ENCODE results near the gene SYT14.
"Not testable (repeated sequence)": the region's sequence is repeated elsewhere in the genome, so short reads cannot be mapped to it uniquely, and the experiment has no call there.

The SYT14 gene

GRCh38 chr1:209912306-209912705 lies 25.7 kb upstream of the SYT14 start (continued):
- TF ChIP-seq ZC3H10 (CRISPR knock-in tag; IDR thresholded peaks at IDR 0.05) = no peak

- ATAC-seq = not testable (repeated sequence)
These were observed 18.4 kb upstream of the SYT14 start for GRCh38 chr1:209919637-209920036.

GRCh38 chr1:209920844-209921243 lies 17.2 kb upstream of the SYT14 start:
- ATAC-seq = no peak
- TF ChIP-seq CSDC2 (CRISPR knock-in tag; IDR thresholded peaks at IDR 0.05) = no peak
- no peak for TF ChIP-seq OSR1 (CRISPR knock-in tag; IDR thresholded peaks at IDR 0.05)
- no peak for TF ChIP-seq ESRRG (CRISPR knock-in tag; IDR thresholded peaks at IDR 0.05)
- TF ChIP-seq PPARA (CRISPR knock-in tag; IDR thresholded peaks at IDR 0.05; ENCODE audit: borderline replicate concordance) = no peak
- TF ChIP-seq TCF4 (CRISPR knock-in tag; IDR thresholded peaks at IDR 0.05; ENCODE audit: borderline replicate concordance) = no peak
- TF ChIP-seq ISL1 (CRISPR knock-in tag; IDR thresholded peaks at IDR 0.05) = no peak
- no peak for TF ChIP-seq ZC3H10 (CRISPR knock-in tag; IDR thresholded peaks at IDR 0.05)
- no peak for TF ChIP-seq TOX (CRISPR knock-in tag; IDR thresholded peaks at IDR 0.05; ENCODE audit: borderline replicate concordance)
- no peak for TF ChIP-seq ZNF70 (CRISPR knock-in tag; IDR thresholded peaks at IDR 0.05)
- TF ChIP-seq, protein P1, sequence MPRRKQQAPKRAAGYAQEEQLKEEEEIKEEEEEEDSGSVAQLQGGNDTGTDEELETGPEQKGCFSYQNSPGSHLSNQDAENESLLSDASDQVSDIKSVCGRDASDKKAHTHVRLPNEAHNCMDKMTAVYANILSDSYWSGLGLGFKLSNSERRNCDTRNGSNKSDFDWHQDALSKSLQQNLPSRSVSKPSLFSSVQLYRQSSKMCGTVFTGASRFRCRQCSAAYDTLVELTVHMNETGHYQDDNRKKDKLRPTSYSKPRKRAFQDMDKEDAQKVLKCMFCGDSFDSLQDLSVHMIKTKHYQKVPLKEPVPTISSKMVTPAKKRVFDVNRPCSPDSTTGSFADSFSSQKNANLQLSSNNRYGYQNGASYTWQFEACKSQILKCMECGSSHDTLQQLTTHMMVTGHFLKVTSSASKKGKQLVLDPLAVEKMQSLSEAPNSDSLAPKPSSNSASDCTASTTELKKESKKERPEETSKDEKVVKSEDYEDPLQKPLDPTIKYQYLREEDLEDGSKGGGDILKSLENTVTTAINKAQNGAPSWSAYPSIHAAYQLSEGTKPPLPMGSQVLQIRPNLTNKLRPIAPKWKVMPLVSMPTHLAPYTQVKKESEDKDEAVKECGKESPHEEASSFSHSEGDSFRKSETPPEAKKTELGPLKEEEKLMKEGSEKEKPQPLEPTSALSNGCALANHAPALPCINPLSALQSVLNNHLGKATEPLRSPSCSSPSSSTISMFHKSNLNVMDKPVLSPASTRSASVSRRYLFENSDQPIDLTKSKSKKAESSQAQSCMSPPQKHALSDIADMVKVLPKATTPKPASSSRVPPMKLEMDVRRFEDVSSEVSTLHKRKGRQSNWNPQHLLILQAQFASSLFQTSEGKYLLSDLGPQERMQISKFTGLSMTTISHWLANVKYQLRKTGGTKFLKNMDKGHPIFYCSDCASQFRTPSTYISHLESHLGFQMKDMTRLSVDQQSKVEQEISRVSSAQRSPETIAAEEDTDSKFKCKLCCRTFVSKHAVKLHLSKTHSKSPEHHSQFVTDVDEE (CRISPR knock-in tag; IDR thresholded peaks at IDR 0.05) = no peak
- no peak for TF ChIP-seq POU6F1 (CRISPR knock-in tag; IDR thresholded peaks at IDR 0.05; ENCODE audit: borderline replicate concordance, low read depth)
- TF ChIP-seq RARB (CRISPR knock-in tag; IDR thresholded peaks at IDR 0.05) = no peak
- TF ChIP-seq ZNF565 (CRISPR knock-in tag; conservative IDR thresholded peaks at IDR 0.05; ENCODE audit: low read depth) = no peak
- no peak for TF ChIP-seq SNAI2 (CRISPR knock-in tag; IDR thresholded peaks at IDR 0.05)
- TF ChIP-seq, protein P2, sequence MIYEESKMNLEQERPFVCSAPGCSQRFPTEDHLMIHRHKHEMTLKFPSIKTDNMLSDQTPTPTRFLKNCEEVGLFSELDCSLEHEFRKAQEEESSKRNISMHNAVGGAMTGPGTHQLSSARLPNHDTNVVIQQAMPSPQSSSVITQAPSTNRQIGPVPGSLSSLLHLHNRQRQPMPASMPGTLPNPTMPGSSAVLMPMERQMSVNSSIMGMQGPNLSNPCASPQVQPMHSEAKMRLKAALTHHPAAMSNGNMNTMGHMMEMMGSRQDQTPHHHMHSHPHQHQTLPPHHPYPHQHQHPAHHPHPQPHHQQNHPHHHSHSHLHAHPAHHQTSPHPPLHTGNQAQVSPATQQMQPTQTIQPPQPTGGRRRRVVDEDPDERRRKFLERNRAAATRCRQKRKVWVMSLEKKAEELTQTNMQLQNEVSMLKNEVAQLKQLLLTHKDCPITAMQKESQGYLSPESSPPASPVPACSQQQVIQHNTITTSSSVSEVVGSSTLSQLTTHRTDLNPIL (CRISPR knock-in tag; IDR thresholded peaks at IDR 0.05; ENCODE audit: low read depth) = no peak

DNA sequence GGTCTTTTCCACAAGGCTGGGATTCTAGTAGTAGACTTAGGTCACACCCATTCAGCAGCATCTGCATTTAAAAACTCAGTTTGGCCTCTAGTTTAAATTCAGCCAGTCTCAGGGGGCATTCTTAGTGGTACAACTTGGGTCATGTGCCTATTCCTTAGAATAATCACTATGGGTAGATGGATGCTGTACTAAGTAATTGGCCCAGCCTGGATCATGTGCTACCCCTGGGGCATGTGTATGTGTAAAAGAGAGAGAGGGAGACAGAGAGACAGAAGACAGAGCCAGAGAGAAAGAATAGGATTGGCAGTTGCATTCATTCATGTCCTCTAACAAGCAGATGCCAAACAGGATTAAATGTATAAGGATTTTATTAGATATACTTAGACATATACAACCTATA lies 13.6 kb upstream of the SYT14 start:
- no peak for TF ChIP-seq TCF4 (CRISPR knock-in tag; IDR thresholded peaks at IDR 0.05; ENCODE audit: borderline replicate concordance)
- no peak for TF ChIP-seq PATZ1 (CRISPR knock-in tag; IDR thresholded peaks at IDR 0.05; ENCODE audit: borderline replicate concordance)
- TF ChIP-seq, protein P2 (CRISPR knock-in tag; IDR thresholded peaks at IDR 0.05; ENCODE audit: low read depth) = no peak
- TF ChIP-seq POU6F1 (CRISPR knock-in tag; IDR thresholded peaks at IDR 0.05; ENCODE audit: borderline replicate concordance, low read depth) = no peak
- TF ChIP-seq SNAI2 (CRISPR knock-in tag; IDR thresholded peaks at IDR 0.05) = no peak
- no peak for TF ChIP-seq ZFP3 (CRISPR knock-in tag; IDR thresholded peaks at IDR 0.05)
- no peak for TF ChIP-seq ESRRG (CRISPR knock-in tag; IDR thresholded peaks at IDR 0.05)
- TF ChIP-seq ISL1 (CRISPR knock-in tag; IDR thresholded peaks at IDR 0.05) = no peak
- TF ChIP-seq ARNTL (CRISPR knock-in tag; IDR thresholded peaks at IDR 0.05; ENCODE audit: borderline replicate concordance, low read depth) = no peak
- TF ChIP-seq OSR1 (CRISPR knock-in tag; IDR thresholded peaks at IDR 0.05) = no peak
- no peak for TF ChIP-seq CSDC2 (CRISPR knock-in tag; IDR thresholded peaks at IDR 0.05)
- no peak for TF ChIP-seq TOX (CRISPR knock-in tag; IDR thresholded peaks at IDR 0.05; ENCODE audit: borderline replicate concordance)
- ATAC-seq = no peak

Measured in SK-N-SH treated with all-trans-retinoic acid at 6 μM for 48 hours (cell line).